ENCODE data around the gene EML6. TPM values are rescaled to one million over a fixed set of nuclear protein-coding genes. Genes with fewer than 3 reads are reported as not detected.
A peak's percentile ranks its signal among the peaks of the same experiment; 100 is the strongest.

EML6 gene
- polyA plus RNA-seq, 1 donor = 6.0 TPM

DNA sequence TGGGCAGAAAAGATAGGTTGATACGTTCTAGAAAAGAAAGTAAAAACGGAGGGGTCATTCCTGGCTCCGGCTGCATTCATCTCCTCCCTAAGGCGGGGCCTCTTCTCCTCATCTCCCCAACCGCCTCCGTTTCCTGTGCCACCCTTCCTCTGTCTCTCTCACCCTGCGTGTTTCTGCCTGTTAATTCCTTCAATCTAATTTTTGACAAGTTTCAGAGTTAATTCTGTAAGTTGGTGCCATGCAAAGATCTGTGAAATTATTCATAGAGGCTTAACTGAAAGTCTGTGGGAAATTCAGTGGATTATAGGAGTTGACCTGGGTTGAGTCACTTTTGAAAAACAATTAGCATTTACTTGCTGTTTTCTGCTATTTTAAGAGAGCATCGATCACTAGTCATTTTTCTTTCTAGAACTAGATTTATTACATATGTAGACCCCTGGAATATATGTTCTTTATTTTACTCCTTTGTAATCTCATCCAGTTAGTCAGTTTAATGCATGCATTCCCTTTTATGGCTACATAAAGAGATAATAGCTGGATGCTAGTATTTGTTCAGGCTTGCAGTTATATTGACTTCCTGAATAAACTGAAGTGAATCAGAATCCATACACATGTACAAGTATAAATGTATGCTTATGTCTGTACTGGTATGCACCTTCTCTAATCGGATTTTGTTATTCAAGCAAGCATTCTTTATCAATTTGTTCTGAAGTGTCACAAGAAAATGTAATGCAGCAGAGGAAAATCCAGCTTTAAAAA, 91.1 kb downstream of the EML6 start:
- H3K4me3 ChIP-seq (ENCODE audit: low read length) = no peak overlapping the region
- no peaks in the 10 kb centered on the region for H3K27me3 ChIP-seq (ENCODE audit: control insufficient read depth, insufficient read depth, low read length)
- H3K36me3 ChIP-seq (ENCODE audit: control insufficient read depth, insufficient read depth, low read length) = no peaks in the 10 kb centered on the region
- no peaks in the 10 kb centered on the region for H3K9me3 ChIP-seq (ENCODE audit: control insufficient read depth, low read depth, low read length)
- no peak overlapping the region for H3K27ac ChIP-seq (ENCODE audit: low read length)
- H3K4me1 ChIP-seq (ENCODE audit: control insufficient read depth, insufficient read depth, low read length) = no peaks in the 10 kb centered on the region
- no peak for DNase-seq
- 80% methylated on average over 3 of the region's 9 CpGs for WGBS (ENCODE audit: insufficient coverage, low lambda C conversion rate)

DNA sequence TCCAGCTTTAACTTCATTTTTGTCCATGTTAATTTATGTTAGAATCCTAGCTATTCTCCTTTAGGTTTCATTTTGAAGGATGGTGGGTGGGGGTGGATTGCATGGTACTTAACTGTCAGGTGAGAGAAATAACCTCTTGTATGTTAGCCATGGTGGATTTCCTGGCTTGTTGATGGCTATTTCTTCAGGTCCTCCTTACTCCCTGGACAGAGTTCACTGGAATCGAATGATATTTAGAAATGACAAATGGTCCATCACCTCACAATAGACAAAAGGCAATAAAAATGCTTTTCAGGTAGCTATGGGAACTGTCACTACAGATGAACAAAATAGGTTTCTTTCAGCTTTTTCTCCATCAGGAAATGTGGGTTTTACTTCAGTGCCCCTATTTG, 91.7 kb downstream of the EML6 start:
- Histone ChIP-seq H3K4me3 (ENCODE audit: low read length) (no peak overlapping the region), H3K27ac (ENCODE audit: low read length) (no peak overlapping the region), H3K27me3 (ENCODE audit: control insufficient read depth, insufficient read depth, low read length) (no peaks in the 10 kb centered on the region), H3K9me3 (ENCODE audit: control insufficient read depth, low read depth, low read length) (no peaks in the 10 kb centered on the region), H3K4me1 (ENCODE audit: control insufficient read depth, insufficient read depth, low read length) (no peaks in the 10 kb centered on the region), H3K36me3 (ENCODE audit: control insufficient read depth, insufficient read depth, low read length) (no peaks in the 10 kb centered on the region)
- no CpG with 5 or more reads among the region's 1 CpG for WGBS (ENCODE audit: insufficient coverage, low lambda C conversion rate)
- no peak for DNase-seq

DNA sequence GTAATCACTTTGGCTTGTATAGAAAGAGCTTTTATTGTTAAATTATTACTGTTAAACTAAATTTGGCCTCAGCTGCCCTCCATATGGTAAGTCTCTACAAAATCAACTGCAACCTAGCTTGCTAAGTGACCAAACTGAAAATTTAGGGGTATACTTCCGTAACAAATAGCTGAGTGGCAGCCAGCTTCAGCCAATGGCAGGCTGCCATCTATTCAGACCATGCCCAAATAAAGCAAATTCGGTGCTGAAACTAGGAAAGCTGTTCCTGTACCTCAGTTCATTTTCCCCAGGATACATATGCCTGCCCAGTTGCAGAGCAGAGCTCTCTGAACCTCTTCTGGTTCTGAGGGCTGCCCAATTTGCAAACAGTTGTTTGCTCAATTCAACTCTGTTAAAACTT, 94.8 kb downstream of the EML6 start:
- H3K36me3 ChIP-seq (ENCODE audit: control insufficient read depth, insufficient read depth, low read length) = no peaks in the 10 kb centered on the region
- no peak overlapping the region for H3K4me3 ChIP-seq (ENCODE audit: low read length)
- no peaks in the 10 kb centered on the region for H3K4me1 ChIP-seq (ENCODE audit: control insufficient read depth, insufficient read depth, low read length)
- no CpG with 5 or more reads among the region's 2 CpGs for WGBS (ENCODE audit: insufficient coverage, low lambda C conversion rate)
- no peak for DNase-seq
- H3K9me3 ChIP-seq (ENCODE audit: control insufficient read depth, low read depth, low read length) = no peaks in the 10 kb centered on the region
- no peak overlapping the region for H3K27ac ChIP-seq (ENCODE audit: low read length)
- H3K27me3 ChIP-seq (ENCODE audit: control insufficient read depth, insufficient read depth, low read length) = no peaks in the 10 kb centered on the region

DNA sequence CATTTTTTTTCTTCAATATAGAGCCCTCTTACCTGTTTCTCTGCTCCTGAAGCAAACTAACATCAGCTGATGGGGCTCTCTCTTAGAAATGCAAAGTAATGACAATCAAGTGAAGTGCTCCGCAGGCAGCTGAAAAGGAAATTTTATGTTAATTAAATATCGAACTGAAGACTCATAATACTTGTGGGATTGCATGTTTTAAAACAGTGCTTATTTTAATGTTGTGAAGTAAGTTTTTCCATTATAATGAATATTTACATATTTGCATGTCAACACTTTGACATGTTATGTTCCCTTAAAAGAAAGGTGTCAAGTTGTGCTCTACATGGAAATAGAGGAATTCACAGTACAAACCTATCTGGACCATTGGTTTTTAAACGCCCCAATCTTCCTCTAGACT, 97.1 kb downstream of the EML6 start:
- WGBS (ENCODE audit: insufficient coverage, low lambda C conversion rate) = 40% methylated on average over 1 of the region's 3 CpGs
- no peaks in the 10 kb centered on the region for H3K9me3 ChIP-seq (ENCODE audit: control insufficient read depth, low read depth, low read length)
- H3K27ac ChIP-seq (ENCODE audit: low read length) = no peak overlapping the region
- H3K4me1 ChIP-seq (ENCODE audit: control insufficient read depth, insufficient read depth, low read length) = no peaks in the 10 kb centered on the region
- H3K27me3 ChIP-seq (ENCODE audit: control insufficient read depth, insufficient read depth, low read length) = no peaks in the 10 kb centered on the region
- H3K36me3 ChIP-seq (ENCODE audit: control insufficient read depth, insufficient read depth, low read length) = no peaks in the 10 kb centered on the region
- no peak for DNase-seq
- H3K4me3 ChIP-seq (ENCODE audit: low read length) = no peak overlapping the region

DNA sequence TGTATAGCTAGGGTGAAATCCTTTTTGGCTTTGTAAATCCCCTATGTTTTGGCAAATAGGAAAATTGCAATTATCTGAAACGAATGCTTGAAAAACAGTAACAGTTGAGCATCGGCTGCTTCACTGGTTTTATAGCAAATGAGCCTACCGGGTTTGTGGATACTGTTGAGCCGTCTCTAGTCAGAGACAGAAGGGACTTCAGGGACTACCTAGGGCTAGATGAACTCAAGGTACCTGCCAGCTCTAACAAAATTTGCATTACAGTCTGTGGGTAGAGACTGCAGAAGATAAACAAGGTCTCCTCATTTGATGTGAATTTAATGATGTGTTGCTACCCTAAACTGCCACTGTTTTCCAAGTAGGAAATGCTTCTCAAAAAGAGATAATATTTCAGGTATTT, 101.1 kb downstream of the EML6 start:
- Histone ChIP-seq H3K27ac (ENCODE audit: low read length) (no peak overlapping the region), H3K4me1 (ENCODE audit: control insufficient read depth, insufficient read depth, low read length) (no peaks in the 10 kb centered on the region), H3K27me3 (ENCODE audit: control insufficient read depth, insufficient read depth, low read length) (no peaks in the 10 kb centered on the region), H3K36me3 (ENCODE audit: control insufficient read depth, insufficient read depth, low read length) (no peaks in the 10 kb centered on the region), H3K9me3 (ENCODE audit: control insufficient read depth, low read depth, low read length) (no peaks in the 10 kb centered on the region), H3K4me3 (ENCODE audit: low read length) (no peak overlapping the region)
- DNase-seq = no peak
- WGBS (ENCODE audit: insufficient coverage, low lambda C conversion rate) = 50% methylated on average over 2 of the region's 4 CpGs

DNA sequence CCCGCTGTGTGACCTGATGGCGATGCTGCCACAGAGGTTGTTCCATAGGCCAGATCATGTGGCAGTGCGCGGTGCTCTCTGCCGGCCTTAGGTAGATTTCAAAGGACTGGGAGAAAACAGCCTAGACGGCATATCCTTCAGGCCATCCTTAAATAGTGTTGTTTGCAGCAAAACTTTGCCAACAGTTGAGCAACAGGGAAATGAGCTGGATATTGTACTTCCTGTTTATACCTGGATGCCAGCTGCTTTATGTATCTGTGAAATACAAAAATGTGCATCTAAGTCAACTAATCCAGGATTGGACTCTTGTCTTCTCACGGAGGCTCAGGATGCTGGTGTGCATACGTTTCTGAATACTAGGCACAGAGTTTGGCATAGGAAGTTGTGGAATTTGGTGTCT, 107.1 kb downstream of the EML6 start:
- Histone ChIP-seq H3K4me3 (ENCODE audit: low read length) (no peak overlapping the region), H3K9me3 (ENCODE audit: control insufficient read depth, low read depth, low read length) (no peaks in the 10 kb centered on the region), H3K27ac (ENCODE audit: low read length) (no peak overlapping the region), H3K27me3 (ENCODE audit: control insufficient read depth, insufficient read depth, low read length) (no peaks in the 10 kb centered on the region), H3K4me1 (ENCODE audit: control insufficient read depth, insufficient read depth, low read length) (no peaks in the 10 kb centered on the region), H3K36me3 (ENCODE audit: control insufficient read depth, insufficient read depth, low read length) (no peaks in the 10 kb centered on the region)
- 100% methylated on average over 1 of the region's 8 CpGs for WGBS (ENCODE audit: insufficient coverage, low lambda C conversion rate)
- no peak for DNase-seq

DNA sequence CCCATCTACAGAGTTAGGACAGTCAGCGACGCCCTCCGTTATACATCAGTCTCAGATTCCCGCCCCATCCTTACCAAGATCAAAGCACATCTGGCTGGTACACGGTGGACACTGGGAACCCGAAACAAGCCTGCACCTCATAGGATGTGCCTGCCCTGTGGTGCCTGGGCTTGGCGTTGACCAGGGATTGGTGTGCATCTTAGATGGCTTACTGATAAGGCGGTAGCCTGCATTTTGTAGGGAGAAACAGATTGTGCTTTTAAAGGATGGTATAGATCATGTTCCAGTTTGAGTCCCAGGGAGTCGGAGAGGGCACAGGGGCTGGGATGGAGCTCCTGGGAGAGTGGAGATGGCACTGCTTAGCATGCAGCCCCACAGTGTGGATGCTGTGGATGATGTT, 108.0 kb downstream of the EML6 start:
- no peaks in the 10 kb centered on the region for H3K27me3 ChIP-seq (ENCODE audit: control insufficient read depth, insufficient read depth, low read length)
- H3K4me3 ChIP-seq (ENCODE audit: low read length) = no peak overlapping the region
- no peaks in the 10 kb centered on the region for H3K9me3 ChIP-seq (ENCODE audit: control insufficient read depth, low read depth, low read length)
- DNase-seq = no peak
- no CpG with 5 or more reads among the region's 9 CpGs for WGBS (ENCODE audit: insufficient coverage, low lambda C conversion rate)
- H3K36me3 ChIP-seq (ENCODE audit: control insufficient read depth, insufficient read depth, low read length) = no peaks in the 10 kb centered on the region
- H3K4me1 ChIP-seq (ENCODE audit: control insufficient read depth, insufficient read depth, low read length) = no peaks in the 10 kb centered on the region
- H3K27ac ChIP-seq (ENCODE audit: low read length) = no peak overlapping the region

DNA sequence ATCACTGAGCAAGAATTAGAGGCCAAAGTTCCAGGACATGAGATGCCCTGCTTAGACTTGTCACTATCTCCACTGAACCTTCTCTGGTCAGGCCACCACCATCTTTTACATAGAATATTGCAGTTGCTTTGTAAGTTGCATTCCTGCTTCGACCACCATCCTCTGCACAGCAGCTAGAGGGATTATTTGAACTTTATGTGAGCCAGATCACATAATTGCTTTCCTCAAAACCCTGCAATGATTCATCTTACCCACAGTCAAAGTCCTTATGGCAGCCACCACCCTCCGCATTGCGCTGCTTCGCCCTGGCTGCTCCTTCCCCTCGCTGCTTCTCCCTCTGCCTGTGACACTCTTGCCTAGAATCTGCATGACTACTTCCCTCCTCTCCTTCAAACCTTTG, 111.3 kb downstream of the EML6 start:
- H3K4me3 ChIP-seq (ENCODE audit: low read length) = no peak overlapping the region

DNA sequence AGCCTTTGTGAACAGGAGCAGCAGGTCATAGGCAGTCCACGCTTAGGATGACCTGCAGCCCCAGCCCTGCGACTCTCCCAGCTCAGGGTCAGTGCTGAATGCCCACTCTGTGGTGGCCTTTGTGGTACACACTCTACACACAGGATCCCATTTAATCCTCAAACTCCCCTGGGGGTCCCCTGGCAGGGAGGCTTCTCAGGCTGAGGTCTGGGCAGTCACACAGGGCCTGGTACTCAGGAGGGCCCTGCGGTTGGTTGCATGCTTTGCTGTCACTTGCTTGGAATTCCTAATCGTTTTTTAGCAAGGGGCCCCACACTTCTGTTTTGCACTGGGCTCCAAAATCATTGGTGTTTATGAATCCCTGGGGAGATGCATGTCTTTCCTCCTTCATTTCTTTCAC, 113.0 kb downstream of the EML6 start:
- no peak overlapping the region for H3K27ac ChIP-seq (ENCODE audit: low read length)
- no CpG with 5 or more reads among the region's 4 CpGs for WGBS (ENCODE audit: insufficient coverage, low lambda C conversion rate)

More for the DNA sequence above, 111.3 kb downstream of the EML6 start:
- no CpG with 5 or more reads among the region's 5 CpGs for WGBS (ENCODE audit: insufficient coverage, low lambda C conversion rate)
- no peak for DNase-seq
- Histone ChIP-seq H3K36me3 (ENCODE audit: control insufficient read depth, insufficient read depth, low read length) (no peaks in the 10 kb centered on the region), H3K27ac (ENCODE audit: low read length) (no peak overlapping the region), H3K27me3 (ENCODE audit: control insufficient read depth, insufficient read depth, low read length) (no peaks in the 10 kb centered on the region), H3K4me1 (ENCODE audit: control insufficient read depth, insufficient read depth, low read length) (no peaks in the 10 kb centered on the region), H3K9me3 (ENCODE audit: control insufficient read depth, low read depth, low read length) (no peaks in the 10 kb centered on the region)

DNA sequence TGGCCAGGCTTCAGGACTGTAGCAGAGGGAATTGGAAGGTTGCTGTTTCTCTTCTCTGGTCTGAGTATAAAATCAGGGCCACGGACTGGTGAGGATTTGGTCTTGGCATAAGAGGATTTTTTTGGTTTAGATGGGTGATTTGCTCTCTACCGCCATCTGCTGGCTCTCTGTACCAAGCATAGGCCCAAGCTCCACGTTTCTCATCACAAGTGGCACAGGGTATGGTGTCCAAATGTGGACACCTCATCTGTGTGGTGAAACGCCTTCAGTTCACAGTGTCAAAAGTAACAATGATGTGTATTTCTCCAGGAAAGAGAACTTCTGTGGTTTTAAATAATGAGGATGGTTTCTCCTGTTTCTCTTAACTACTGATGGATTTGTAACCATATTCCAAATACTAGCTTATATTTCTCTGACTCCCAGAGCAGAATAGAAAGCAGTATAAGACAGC, 115.1 kb downstream of the EML6 start:
- DNase-seq = peak; percentile 22 to 30
- Histone ChIP-seq H3K4me3 (ENCODE audit: low read length) (no peak overlapping the region), H3K4me1 (ENCODE audit: control insufficient read depth, insufficient read depth, low read length) (no peaks in the 10 kb centered on the region), H3K36me3 (ENCODE audit: control insufficient read depth, insufficient read depth, low read length) (no peaks in the 10 kb centered on the region), H3K9me3 (ENCODE audit: control insufficient read depth, low read depth, low read length) (no peaks in the 10 kb centered on the region), H3K27ac (ENCODE audit: low read length) (no peak overlapping the region), H3K27me3 (ENCODE audit: control insufficient read depth, insufficient read depth, low read length) (no peaks in the 10 kb centered on the region)
- no CpG with 5 or more reads among the region's 4 CpGs for WGBS (ENCODE audit: insufficient coverage, low lambda C conversion rate)

More for the DNA sequence above, 113.0 kb downstream of the EML6 start:
- Histone ChIP-seq H3K4me1 (ENCODE audit: control insufficient read depth, insufficient read depth, low read length) (no peaks in the 10 kb centered on the region), H3K27me3 (ENCODE audit: control insufficient read depth, insufficient read depth, low read length) (no peaks in the 10 kb centered on the region), H3K9me3 (ENCODE audit: control insufficient read depth, low read depth, low read length) (no peaks in the 10 kb centered on the region), H3K36me3 (ENCODE audit: control insufficient read depth, insufficient read depth, low read length) (no peaks in the 10 kb centered on the region), H3K4me3 (ENCODE audit: low read length) (no peak overlapping the region)
- no peak for DNase-seq

Measured in large intestine (tissue), 3 donors.